Left ventricle myocardium inferior (tissue), 1 donor: Measurements from ENCODE around the gene P2RX1. TPM values are rescaled to one million over a fixed set of nuclear protein-coding genes. Genes with fewer than 3 reads are reported as not detected.

ENCODE experiments used
- DNase-seq: peaks from one replicate; pipeline ENCODE4 v3.0.0-alpha.2; 2020
- H3K27ac ChIP-seq: fragments of 200-600 bp; replicated peaks from 2 replicates; pipeline ENCODE4 v1.8.0; 2021
- H3K27me3 ChIP-seq: fragments of 200-600 bp; 2 replicates; pipeline ENCODE4 v1.8.0; 2021; ENCODE audit warnings: low read depth
- H3K36me3 ChIP-seq: fragments of 200-600 bp; 2 replicates; pipeline ENCODE4 v1.8.0; 2021
- H3K4me1 ChIP-seq: fragments of 200-600 bp; 2 replicates; pipeline ENCODE4 v1.8.0; 2021
- H3K4me3 ChIP-seq: fragments of 200-600 bp; 2 replicates; pipeline ENCODE4 v1.8.0; 2021; ENCODE audit warnings: mild to moderate bottlenecking, moderate library complexity
- H3K9me3 ChIP-seq: fragments of 200-600 bp; replicated peaks from 2 replicates; pipeline ENCODE4 v1.8.0; 2021
- CTCF ChIP-seq: fragments of 200-600 bp; IDR thresholded peaks from 2 replicates; pipeline ENCODE4 v1.8.0; 2021; ENCODE audit warnings: antibody characterized with exemption, mild to moderate bottlenecking, borderline replicate concordance
- intact Hi-C: fragments of 100-400 bp; cut with micrococcal nuclease; formaldehyde crosslinking; loops from one replicate; pipeline ENCODE4 v1.11.0; 2022
- total RNA-seq: library from RNA; stranded (reverse); fragmentation: NEBNext Ultra II Directional; extraction: Animal tissue kit (Norgen Biotek cat#: 25700); gene quantifications from one replicate; pipeline ENCODE4 v1.2.1, GENCODE V29; 2021
- donor health status: DM: no; HTN: yes; CAD: no; lungs with severe emphysema.

Gene P2RX1
- total RNA-seq, 1 donor from 2014 or later, result 0.55 TPM

- Histone ChIP-seq H3K27me3 (peaks cover 55% of the 10 kb centered on the region), H3K9me3 (no peaks in the 10 kb centered on the region), H3K4me1 (peaks cover 51% of the 10 kb centered on the region), H3K4me3 (peak overlapping the region; percentile 67), H3K27ac (no peak overlapping the region), H3K36me3 (no peaks in the 10 kb centered on the region)
- no peak for DNase-seq
- intact Hi-C loops, result no loop called here
- TF ChIP-seq CTCF, result no peak
Observed at GRCh38 chr17:3962965-3963236, 46.6 kb upstream of the P2RX1 start.

GRCh38 chr17:3962217-3962964, 46.1 kb upstream of the P2RX1 start:
- H3K4me1 ChIP-seq, result peaks cover 51% of the 10 kb centered on the region
- no peak for DNase-seq
- no peaks in the 10 kb centered on the region for H3K36me3 ChIP-seq
- H3K27ac ChIP-seq, result no peak overlapping the region
- H3K9me3 ChIP-seq, result no peaks in the 10 kb centered on the region
- TF ChIP-seq CTCF, result no peak
- H3K27me3 ChIP-seq, result peaks cover 55% of the 10 kb centered on the region
- intact Hi-C loops, result no loop called here
- H3K4me3 ChIP-seq, result peak overlapping the region; percentile 67

GRCh38 chr17:3961564-3962047, 45.3 kb upstream of the P2RX1 start:
- no peak for TF ChIP-seq CTCF
- Histone ChIP-seq H3K4me1 (peaks cover 51% of the 10 kb centered on the region), H3K27me3 (peaks cover 50% of the 10 kb centered on the region), H3K27ac (no peak overlapping the region), H3K36me3 (no peaks in the 10 kb centered on the region), H3K9me3 (no peaks in the 10 kb centered on the region), H3K4me3 (no peak overlapping the region)
- intact Hi-C loops, result no loop called here
- no peak for DNase-seq

- Histone ChIP-seq H3K4me1 (peaks cover 54% of the 10 kb centered on the region), H3K36me3 (no peaks in the 10 kb centered on the region), H3K27ac (peak overlapping the region; percentile 40), H3K27me3 (peaks cover 48% of the 10 kb centered on the region), H3K4me3 (peak overlapping the region; percentile 27), H3K9me3 (no peaks in the 10 kb centered on the region)
- intact Hi-C loops, result no loop called here
- DNase-seq, result no peak
- TF ChIP-seq CTCF, result no peak
Observed at GRCh38 chr17:3960764-3961163, 44.5 kb upstream of the P2RX1 start.

GRCh38 chr17:3959921-3960601, 43.8 kb upstream of the P2RX1 start:
- intact Hi-C loops, result no loop called here
- Histone ChIP-seq H3K4me3 (no peak overlapping the region), H3K27ac (peak overlapping the region; percentile 40), H3K36me3 (no peaks in the 10 kb centered on the region), H3K4me1 (peaks cover 56% of the 10 kb centered on the region), H3K27me3 (peaks cover 42% of the 10 kb centered on the region), H3K9me3 (no peaks in the 10 kb centered on the region)
- no peak for DNase-seq
- no peak for TF ChIP-seq CTCF
